HepG2 (cell line): Measurements from ENCODE around the gene IRF7. TPM values are rescaled to one million over a fixed set of nuclear protein-coding genes. Genes with fewer than 3 reads are reported as not detected.

Experiments
- AHR ChIP-seq: IDR thresholded peaks from 2 replicates; pipeline ENCODE4 v1.6.1; 2018; ENCODE audit warnings: missing genetic modification reagents, missing compliant biosample characterization
- CBX2 ChIP-seq, 2 experiments: fragments of 200-600 bp in 1 of 2; sonication (generic); formaldehyde crosslinking in 1 of 2; IDR thresholded peaks; 2 replicates each; pipeline versions ENCODE4 v1.7.0 to v1.8.1; 2018 to 2022; ENCODE audit warnings: low read depth in 2 of 2, low read length in 1 of 2, mild to moderate bottlenecking in 1 of 2, missing genetic modification reagents in 1 of 2
- CHD2 ChIP-seq: IDR thresholded peaks from 2 replicates; pipeline ENCODE4 v1.6.1; 2011; ENCODE audit warnings: low read depth, low read length, improper control_type of control experiment
- CSRNP1 ChIP-seq: sonication (generic); formaldehyde crosslinking; IDR thresholded peaks from 2 replicates; pipeline ENCODE4 v1.8.1; 2023; ENCODE audit warnings: mild to moderate bottlenecking, missing genetic modification reagents
- E2F1 ChIP-seq: sonication (generic); formaldehyde crosslinking; IDR thresholded peaks from 2 replicates; pipeline ENCODE4 v1.5.0; 2020; ENCODE audit warnings: missing genetic modification reagents
- FOXC1 ChIP-seq: sonication (generic); formaldehyde crosslinking; IDR thresholded peaks from 2 replicates; pipeline ENCODE4 v1.8.0; 2022; ENCODE audit warnings: mild to moderate bottlenecking, missing genetic modification reagents, borderline replicate concordance
- FOXJ3 ChIP-seq: sonication (generic); formaldehyde crosslinking; IDR thresholded peaks from 2 replicates; pipeline ENCODE4 v1.4.0; 2020; ENCODE audit warnings: missing genetic modification reagents, mild to moderate bottlenecking, borderline replicate concordance
- NFRKB ChIP-seq: fragments of 450-650 bp; IDR thresholded peaks from 2 replicates; pipeline ENCODE4 v1.6.1; 2017
- NFYB ChIP-seq: sonication (generic); formaldehyde crosslinking; IDR thresholded peaks from 2 replicates; pipeline ENCODE4 v1.4.0; 2020; ENCODE audit warnings: missing genetic modification reagents
- NR2C2 ChIP-seq: sonication (generic); formaldehyde crosslinking; IDR thresholded peaks from 2 replicates; pipeline ENCODE4 v1.4.0; 2020; ENCODE audit warnings: missing genetic modification reagents, mild to moderate bottlenecking, moderate library complexity, borderline replicate concordance
- RFX3 ChIP-seq: IDR thresholded peaks from 2 replicates; pipeline ENCODE4 v1.6.1; 2016; ENCODE audit warnings: missing biosample characterization, missing genetic modification reagents
- SNAI1 ChIP-seq: sonication (generic); formaldehyde crosslinking; IDR thresholded peaks from 2 replicates; pipeline ENCODE4 v1.5.0; 2020; ENCODE audit warnings: mild to moderate bottlenecking, missing genetic modification reagents, borderline replicate concordance
- ZBTB7A ChIP-seq: sonication (generic); formaldehyde crosslinking; IDR thresholded peaks from 2 replicates; pipeline ENCODE4 v1.8.0; 2022; ENCODE audit warnings: mild to moderate bottlenecking, missing genetic modification reagents
- ZFY ChIP-seq: sonication (generic); formaldehyde crosslinking; IDR thresholded peaks from 2 replicates; pipeline ENCODE4 v1.4.0; 2020; ENCODE audit warnings: missing genetic modification reagents
- ZGPAT ChIP-seq: IDR thresholded peaks from 2 replicates; pipeline ENCODE4 v1.6.1; 2016; ENCODE audit warnings: mild to moderate bottlenecking
- ZNF33B ChIP-seq: sonication (generic); formaldehyde crosslinking; IDR thresholded peaks from 2 replicates; pipeline ENCODE4 v1.5.1; 2020; ENCODE audit warnings: mild to moderate bottlenecking, missing genetic modification reagents
- ZNF430 ChIP-seq: sonication (generic); formaldehyde crosslinking; IDR thresholded peaks from 2 replicates; pipeline ENCODE4 v1.9.0; 2021; ENCODE audit warnings: mild to moderate bottlenecking, missing genetic modification reagents
- ZNF460 ChIP-seq: sonication (generic); formaldehyde crosslinking; IDR thresholded peaks from 2 replicates; pipeline ENCODE4 v1.5.1; 2020; ENCODE audit warnings: missing genetic modification reagents, mild to moderate bottlenecking, borderline replicate concordance
- ZNF839 ChIP-seq: sonication (generic); formaldehyde crosslinking; IDR thresholded peaks from 2 replicates; pipeline ENCODE4 v1.4.0; 2020; ENCODE audit warnings: missing genetic modification reagents, mild to moderate bottlenecking, borderline replicate concordance
- ZSCAN31 ChIP-seq: sonication (generic); formaldehyde crosslinking; IDR thresholded peaks from 2 replicates; pipeline ENCODE4 v1.5.0; 2020; ENCODE audit warnings: low read depth, mild to moderate bottlenecking, missing genetic modification reagents
- polyA plus RNA-seq, 8 experiments: library from polyadenylated mRNA; depleted of rRNA in 3 of 8; stranded (reverse) in 7 of 8; unstranded in 1 of 8; fragments of >200 nt; fragmentation: Illumina TruSeq in 4 of 8; extraction: Trizol in 4 of 8; gene quantifications; 2 replicates each; pipeline versions ENCODE4 v1.2.1 to v1.2.3, GENCODE V29; 2011 to 2016; ENCODE audit warnings: low read depth in 4 of 8, missing spikeins in 1 of 8, mixed read lengths in 1 of 8; ENCODE audit not compliant: insufficient read depth in 1 of 8
- total RNA-seq, 5 experiments: library from RNA; depleted of rRNA; stranded (reverse); fragments of >200 nt; fragmentation: Illumina TruSeq; extraction: Trizol; gene quantifications; 2 replicates each; pipeline ENCODE4 v1.2.3, GENCODE V29; 2016; ENCODE audit warnings: low read depth in 1 of 5
- TF ChIP-seq, protein P1 (sequence below): sonication (generic); formaldehyde crosslinking; IDR thresholded peaks from 2 replicates; pipeline ENCODE4 v1.5.1; 2020; ENCODE audit warnings: missing genetic modification reagents, mild to moderate bottlenecking, borderline replicate concordance
- TF ChIP-seq, protein P2 (sequence below): sonication (generic); formaldehyde crosslinking; IDR thresholded peaks from 2 replicates; pipeline ENCODE4 v1.4.0; 2020; ENCODE audit warnings: missing genetic modification reagents

The IRF7 gene
- total and polyA plus RNA-seq, 2 of the 13 experiments (the other 11 are each of a cell fraction or from before 2014, with no cell fraction given): not detected

- TF ChIP-seq, protein P1, sequence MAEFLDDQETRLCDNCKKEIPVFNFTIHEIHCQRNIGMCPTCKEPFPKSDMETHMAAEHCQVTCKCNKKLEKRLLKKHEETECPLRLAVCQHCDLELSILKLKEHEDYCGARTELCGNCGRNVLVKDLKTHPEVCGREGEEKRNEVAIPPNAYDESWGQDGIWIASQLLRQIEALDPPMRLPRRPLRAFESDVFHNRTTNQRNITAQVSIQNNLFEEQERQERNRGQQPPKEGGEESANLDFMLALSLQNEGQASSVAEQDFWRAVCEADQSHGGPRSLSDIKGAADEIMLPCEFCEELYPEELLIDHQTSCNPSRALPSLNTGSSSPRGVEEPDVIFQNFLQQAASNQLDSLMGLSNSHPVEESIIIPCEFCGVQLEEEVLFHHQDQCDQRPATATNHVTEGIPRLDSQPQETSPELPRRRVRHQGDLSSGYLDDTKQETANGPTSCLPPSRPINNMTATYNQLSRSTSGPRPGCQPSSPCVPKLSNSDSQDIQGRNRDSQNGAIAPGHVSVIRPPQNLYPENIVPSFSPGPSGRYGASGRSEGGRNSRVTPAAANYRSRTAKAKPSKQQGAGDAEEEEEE (CRISPR knock-in tag): no peak
- TF ChIP-seq SNAI1 (CRISPR knock-in tag) (0 out of 2 replicates have a peak, but pooled peaks have one; percentile 60), ZNF33B (CRISPR knock-in tag) (no peak), E2F1 (no peak), CHD2 (no peak), ZSCAN31 (CRISPR knock-in tag) (0 out of 2 replicates have a peak, but pooled peaks have one; percentile 17), FOXC1 (CRISPR knock-in tag) (no peak), ZBTB7A (CRISPR knock-in tag) (no peak), ZNF460 (no peak), AHR (CRISPR knock-in tag) (no peak), ZGPAT (CRISPR knock-in tag) (peak; percentile 36; the same call in 1 of the 2 replicates), NR2C2 (peak; percentile 55), ZNF839 (CRISPR knock-in tag) (no peak), ZNF430 (CRISPR knock-in tag) (peak; percentile 85; the same call in 1 of the 2 replicates), FOXJ3 (CRISPR knock-in tag) (0 out of 2 replicates have a peak, but pooled peaks have one; percentile 13), NFYB (CRISPR knock-in tag) (no peak), CBX2 (IDR thresholded peaks at IDR 0.05; ENCODE audit: low read depth, low read length) (no peak), CBX2 (CRISPR knock-in tag; IDR thresholded peaks at IDR 0.05; ENCODE audit: low read depth) (no peak), RFX3 (CRISPR knock-in tag) (no peak), NFRKB (no peak), CSRNP1 (CRISPR knock-in tag) (no peak; the same call in 1 of the 2 replicates), ZFY (CRISPR knock-in tag) (peak; percentile 28)
- TF ChIP-seq, protein P2, sequence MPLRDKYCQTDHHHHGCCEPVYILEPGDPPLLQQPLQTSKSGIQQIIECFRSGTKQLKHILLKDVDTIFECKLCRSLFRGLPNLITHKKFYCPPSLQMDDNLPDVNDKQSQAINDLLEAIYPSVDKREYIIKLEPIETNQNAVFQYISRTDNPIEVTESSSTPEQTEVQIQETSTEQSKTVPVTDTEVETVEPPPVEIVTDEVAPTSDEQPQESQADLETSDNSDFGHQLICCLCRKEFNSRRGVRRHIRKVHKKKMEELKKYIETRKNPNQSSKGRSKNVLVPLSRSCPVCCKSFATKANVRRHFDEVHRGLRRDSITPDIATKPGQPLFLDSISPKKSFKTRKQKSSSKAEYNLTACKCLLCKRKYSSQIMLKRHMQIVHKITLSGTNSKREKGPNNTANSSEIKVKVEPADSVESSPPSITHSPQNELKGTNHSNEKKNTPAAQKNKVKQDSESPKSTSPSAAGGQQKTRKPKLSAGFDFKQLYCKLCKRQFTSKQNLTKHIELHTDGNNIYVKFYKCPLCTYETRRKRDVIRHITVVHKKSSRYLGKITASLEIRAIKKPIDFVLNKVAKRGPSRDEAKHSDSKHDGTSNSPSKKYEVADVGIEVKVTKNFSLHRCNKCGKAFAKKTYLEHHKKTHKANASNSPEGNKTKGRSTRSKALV (CRISPR knock-in tag): peak; percentile 37; the same call in 1 of the 2 replicates
These were observed 46.4 kb downstream of the IRF7 start (continued) for GRCh38 chr11:569158-569885.
